GM23338 (cell line): ENCODE measurements around the gene LPP.

ENCODE experiments used
- CREB1 ChIP-seq: fragments of 250-450 bp; sonication (Bioruptor Pico); IDR thresholded peaks from 2 replicates; pipeline ENCODE4 v1.5.0; 2020; ENCODE audit warnings: low read depth, mild to moderate bottlenecking, moderate library complexity
- CTCF ChIP-seq, 2 experiments: fragments of 200-600 bp in 1 of 2; sonication (generic) in 1 of 2; conservative IDR thresholded peaks; 2 replicates each; pipeline versions ENCODE4 v1.5.1 to v1.6.1; 2016 to 2017; ENCODE audit warnings: antibody characterized with exemption in 2 of 2, low read depth in 2 of 2, mild to moderate bottlenecking in 2 of 2, moderate library complexity in 1 of 2
- ETS1 ChIP-seq: IDR thresholded peaks from 2 replicates; pipeline ENCODE4 v1.6.1; 2016; ENCODE audit warnings: antibody characterized with exemption
- EZH2 ChIP-seq: fragments of 200-600 bp; sonication (generic); IDR thresholded peaks from one replicate; pipeline ENCODE4 v1.8.0; 2017; ENCODE audit warnings: antibody characterized with exemption, mild to moderate bottlenecking, low read depth; ENCODE audit not compliant: unreplicated experiment
- EZH2phosphoT487 ChIP-seq: fragments of 200-600 bp; sonication (generic); IDR thresholded peaks from one replicate; pipeline ENCODE4 v1.8.1; 2018; ENCODE audit warnings: antibody characterized with exemption; ENCODE audit not compliant: unreplicated experiment
- JUNB ChIP-seq: IDR thresholded peaks from one replicate; pipeline ENCODE4 v1.6.1; 2016; ENCODE audit warnings: antibody characterized with exemption; ENCODE audit not compliant: unreplicated experiment
- NANOG ChIP-seq: IDR thresholded peaks from 2 replicates; pipeline ENCODE4 v1.6.1; 2016; ENCODE audit warnings: antibody characterized with exemption, borderline replicate concordance
- POLR2AphosphoS5 ChIP-seq: IDR thresholded peaks from 2 replicates; pipeline ENCODE4 v1.6.1; 2016; ENCODE audit warnings: antibody characterized with exemption, low read depth
- REST ChIP-seq: IDR thresholded peaks from one replicate; pipeline ENCODE4 v1.6.1; 2018; ENCODE audit warnings: antibody characterized with exemption; ENCODE audit not compliant: unreplicated experiment
- STAT1 ChIP-seq: IDR thresholded peaks from one replicate; pipeline ENCODE4 v1.6.1; 2016; ENCODE audit warnings: antibody characterized with exemption; ENCODE audit not compliant: unreplicated experiment
- ZNF114 ChIP-seq: fragments of 250-450 bp; sonication (Bioruptor Pico); IDR thresholded peaks from 2 replicates; pipeline ENCODE4 v1.5.0; 2020; ENCODE audit warnings: mild to moderate bottlenecking, moderate library complexity
- ZNF331 ChIP-seq: fragments of 250-450 bp; sonication (Bioruptor Pico); IDR thresholded peaks from 2 replicates; pipeline ENCODE4 v1.5.0; 2020; ENCODE audit warnings: low read depth, mild to moderate bottlenecking, moderate library complexity
- ZNF462 ChIP-seq: fragments of 250-450 bp; sonication (Bioruptor Pico); IDR thresholded peaks from 2 replicates; pipeline ENCODE4 v1.5.0; 2020; ENCODE audit warnings: mild to moderate bottlenecking, moderate library complexity

GRCh38 chr3:188362405-188362831 is 208.5 kb downstream of the LPP start:
- TF ChIP-seq EZH2 (no peak), CTCF (conservative IDR thresholded peaks at IDR 0.05; ENCODE audit: low read depth in 2 of 2) (no peak), ZNF114 (CRISPR knock-in tag) (no peak), REST (no peak), POLR2AphosphoS5 (no peak), ZNF331 (no peak), JUNB (no peak), CREB1 (CRISPR knock-in tag) (no peak), EZH2phosphoT487 (no peak), NANOG (no peak), ZNF462 (CRISPR knock-in tag) (no peak), STAT1 (no peak), ETS1 (no peak)
